ENCODE results near the gene PCMT1.
"Not testable (repeated sequence)": the region's sequence is repeated elsewhere in the genome, so short reads cannot be mapped to it uniquely, and the experiment has no call there.

The PCMT1 gene

DNA sequence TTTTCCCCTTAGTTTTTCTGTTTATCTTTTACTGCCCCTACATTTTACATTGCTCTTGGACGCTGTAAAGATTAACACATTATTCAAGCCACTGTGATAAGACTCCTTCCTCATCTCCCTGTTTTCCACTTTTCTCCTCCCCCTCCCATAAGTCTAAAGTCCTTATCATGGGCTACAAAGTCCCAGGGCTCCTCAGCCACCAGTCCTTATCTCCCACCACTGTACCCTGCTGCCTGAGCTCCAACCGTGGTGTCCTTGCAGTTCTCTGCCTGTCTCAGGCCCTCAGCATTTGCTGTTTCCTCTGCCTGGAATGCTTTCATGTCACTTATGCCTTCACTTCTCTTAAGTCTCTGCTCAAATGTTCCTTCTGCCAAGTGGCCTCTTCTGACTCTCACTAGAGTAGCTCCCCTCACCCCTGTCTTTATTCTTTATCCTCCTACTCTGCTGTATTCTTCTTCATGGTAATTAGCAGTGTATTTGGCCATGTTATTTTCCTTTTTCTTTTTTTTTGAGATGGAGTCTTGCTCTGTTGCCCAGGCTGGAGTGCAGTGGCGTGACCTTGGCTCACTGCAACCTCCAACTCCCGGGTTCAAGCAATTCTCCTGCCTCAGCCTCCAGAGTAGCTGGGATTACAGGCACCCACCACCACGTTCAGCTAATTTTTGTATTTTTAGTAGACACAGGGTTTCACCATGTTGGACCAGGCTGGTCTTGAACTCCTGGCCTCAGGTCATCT is 20.9 kb upstream of the PCMT1 start:
- DNase-seq (ENCODE audit: low read depth): no peak
- TF ChIP-seq CTCF (IDR thresholded peaks at IDR 0.05; ENCODE audit: insufficient read depth, low read depth, low read length, missing control alignments): no peak
- no peak overlapping the region for H3K4me3 ChIP-seq (ENCODE audit: low read length)

DNA sequence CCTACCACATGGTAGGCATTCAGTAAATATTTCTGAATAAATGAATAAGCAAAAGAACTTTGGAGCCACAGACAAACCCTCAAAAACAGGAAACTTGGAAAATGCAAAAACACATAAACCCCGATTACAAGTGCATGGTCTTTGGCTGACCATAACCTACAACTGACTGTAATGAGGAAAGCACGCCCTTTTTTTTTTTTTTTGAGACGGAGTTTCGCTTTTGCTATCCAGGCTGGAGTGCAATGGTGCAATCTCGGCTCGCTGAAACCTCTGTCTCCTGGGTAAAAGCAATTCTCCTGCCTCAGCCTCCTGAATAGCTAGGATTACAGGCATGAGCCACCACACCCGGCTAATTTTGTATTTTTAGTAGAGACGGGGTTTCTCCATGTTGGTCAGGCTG is 19.7 kb upstream of the PCMT1 start:
- no peak for DNase-seq (ENCODE audit: low read depth)
- TF ChIP-seq CTCF (IDR thresholded peaks at IDR 0.05; ENCODE audit: insufficient read depth, low read depth, low read length, missing control alignments): no peak
- no peak overlapping the region for H3K4me3 ChIP-seq (ENCODE audit: low read length)

DNA sequence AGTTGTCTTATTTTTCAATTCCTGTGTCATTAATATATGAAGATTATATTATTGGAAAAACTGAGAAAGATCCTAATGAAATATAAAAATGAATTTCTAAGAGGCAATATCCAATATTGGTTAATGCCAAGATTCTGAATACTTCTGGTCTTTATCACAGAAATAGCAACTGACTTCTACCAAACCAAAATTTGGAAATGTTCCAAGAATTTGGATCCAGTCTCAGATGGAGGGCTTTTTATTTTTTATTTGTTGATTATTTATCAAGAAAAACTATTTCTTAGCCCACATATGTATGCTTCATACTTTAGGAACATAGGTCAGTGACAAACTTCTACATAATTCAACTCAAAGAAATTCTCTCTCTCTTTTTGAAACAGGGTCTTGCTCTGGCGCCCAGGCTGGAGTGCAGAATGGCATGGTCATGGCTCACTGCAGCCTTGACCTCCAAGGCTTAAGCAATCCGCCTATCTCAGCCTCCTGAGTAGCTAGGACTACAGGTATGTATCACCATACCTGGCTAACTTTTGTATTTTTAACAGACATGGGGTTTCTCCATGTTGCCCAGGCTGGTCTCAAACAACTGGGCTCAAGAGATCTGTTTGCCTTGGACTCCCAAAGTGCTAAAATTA is 16.3 kb upstream of the PCMT1 start:
- TF ChIP-seq CTCF (IDR thresholded peaks at IDR 0.05; ENCODE audit: insufficient read depth, low read depth, low read length, missing control alignments): no peak
- DNase-seq (ENCODE audit: low read depth): no peak
- H3K4me3 ChIP-seq (ENCODE audit: low read length): no peak overlapping the region

GRCh38 chr6:149734915-149735314 is 14.6 kb upstream of the PCMT1 start:
- no peak overlapping the region for H3K4me3 ChIP-seq (ENCODE audit: low read length)
- TF ChIP-seq CTCF (IDR thresholded peaks at IDR 0.05; ENCODE audit: insufficient read depth, low read depth, low read length, missing control alignments): no peak
- no peak for DNase-seq (ENCODE audit: low read depth)

GRCh38 chr6:149745252-149745651 is 4.3 kb upstream of the PCMT1 start:
- H3K4me3 ChIP-seq (ENCODE audit: low read length): peak overlapping the region; percentile 99
- not testable (repeated sequence) for DNase-seq (ENCODE audit: low read depth)

- peak; percentile 55 for TF ChIP-seq CTCF (IDR thresholded peaks at IDR 0.05; ENCODE audit: insufficient read depth, low read depth, low read length, missing control alignments)
- H3K4me3 ChIP-seq (ENCODE audit: low read length): peak within 1 kb of the TSS; percentile 99
These were observed 3.2 kb upstream of the PCMT1 start, which contains the start of gene NUP43 for GRCh38 chr6:149746147-149746946. NUP43 (minus strand) TSS chr6:149746529; CDS start chr6:149746495, 34 bp downstream.

DNA sequence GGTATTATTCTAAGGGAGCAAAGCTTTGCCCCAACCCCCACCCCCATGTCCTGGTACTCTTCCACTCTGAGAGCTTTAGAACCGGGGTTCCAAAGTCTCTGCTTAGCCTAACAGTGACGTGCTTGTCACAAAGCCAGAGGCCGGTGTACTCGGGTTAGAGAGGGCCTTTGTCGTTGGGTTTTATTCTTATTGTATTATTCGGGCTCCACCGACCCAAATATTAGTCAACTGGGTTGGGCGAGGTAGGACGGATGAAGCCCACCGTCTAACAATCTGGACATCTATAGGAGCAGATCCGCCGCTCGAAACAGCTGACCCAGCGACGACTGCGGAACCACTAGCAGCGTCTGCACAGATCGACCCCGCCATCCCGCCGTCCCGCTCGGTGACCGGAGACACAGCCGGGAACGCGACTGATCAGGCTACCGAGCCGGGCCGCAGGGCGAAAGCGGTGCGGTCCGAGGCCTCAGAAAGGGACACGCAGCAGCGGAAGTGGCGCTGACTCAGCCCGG is 403 bp upstream of the PCMT1 start:
- H3K4me3 ChIP-seq (ENCODE audit: low read length): peak overlapping the region; percentile 96
- not testable (repeated sequence) for DNase-seq (ENCODE audit: low read depth)

More at GRCh38 chr6:149746147-149746946, 3.2 kb upstream of the PCMT1 start, which contains the start of gene NUP43:
- DNase-seq (ENCODE audit: low read depth): peak; percentile 96
